Mesenchymal stem cell (in vitro differentiated cells and primary cell): ENCODE data around the gene KCNN3.

ENCODE experiments used
- DNase-seq: peaks from one replicate; pipeline ENCODE4 v3.0.0-alpha.2; 2013
- H2AFZ ChIP-seq: one replicate; pipeline ENCODE4 v1.6.1; 2013; ENCODE audit warnings: low read depth, mild to moderate bottlenecking, control low read depth, inconsistent platforms, low read length, moderate library complexity
- H2AK5ac ChIP-seq: 2 replicates; pipeline ENCODE4 v1.6.1; 2013; ENCODE audit warnings: low read length, moderate library complexity, mild to moderate bottlenecking, inconsistent platforms; ENCODE audit not compliant: severe bottlenecking
- H2BK120ac ChIP-seq: one replicate; pipeline ENCODE4 v1.6.1; 2013; ENCODE audit warnings: low read depth, mild to moderate bottlenecking, inconsistent platforms, low read length, moderate library complexity
- H2BK12ac ChIP-seq, 2 experiments: one replicate each; pipeline ENCODE4 v1.6.1; 2013; ENCODE audit warnings: inconsistent platforms in 2 of 2, low read length in 2 of 2, mild to moderate bottlenecking in 2 of 2, moderate library complexity in 2 of 2, control low read depth in 1 of 2
- H2BK15ac ChIP-seq: one replicate; pipeline ENCODE4 v1.6.1; 2013; ENCODE audit warnings: mild to moderate bottlenecking, low read depth, inconsistent platforms; ENCODE audit not compliant: poor library complexity, severe bottlenecking
- H2BK5ac ChIP-seq: 2 replicates; pipeline ENCODE4 v1.6.1; 2013; ENCODE audit warnings: low read depth, mild to moderate bottlenecking, low read length, control low read depth, inconsistent platforms; ENCODE audit not compliant: poor library complexity, severe bottlenecking
- H3K14ac ChIP-seq, 2 experiments: one replicate each; pipeline ENCODE4 v1.6.1; 2013; ENCODE audit warnings: inconsistent platforms in 2 of 2, low read length in 2 of 2, control low read depth in 1 of 2, mild to moderate bottlenecking in 1 of 2, moderate library complexity in 1 of 2
- H3K18ac ChIP-seq, 2 experiments: one replicate each; pipeline ENCODE4 v1.6.1; 2013; ENCODE audit warnings: inconsistent platforms in 2 of 2, low read length in 2 of 2, control low read depth in 1 of 2, low read depth in 1 of 2, mild to moderate bottlenecking in 1 of 2
- H3K23ac ChIP-seq, 2 experiments: one replicate each; pipeline ENCODE4 v1.6.1; 2013; ENCODE audit warnings: inconsistent platforms in 2 of 2, low read length in 2 of 2, mild to moderate bottlenecking in 2 of 2, moderate library complexity in 2 of 2, control low read depth in 1 of 2
- H3K27ac ChIP-seq: 2 replicates; pipeline ENCODE4 v1.5.1; 2013; ENCODE audit warnings: mild to moderate bottlenecking, moderate library complexity, low read length, control low read depth, inconsistent platforms; ENCODE audit not compliant: poor library complexity, severe bottlenecking
- H3K27me3 ChIP-seq, 2 experiments: 2 replicates each; pipeline versions ENCODE4 v1.6.1 to v1.7.0; 2013; ENCODE audit warnings: low read length in 2 of 2, mild to moderate bottlenecking in 2 of 2, moderate library complexity in 2 of 2, control low read depth in 1 of 2, inconsistent platforms in 1 of 2; ENCODE audit not compliant: control insufficient read depth in 1 of 2, insufficient read depth in 1 of 2
- H3K36me3 ChIP-seq, 2 experiments: 2 replicates each; pipeline versions ENCODE4 v1.6.1 to v1.7.0; 2013; ENCODE audit warnings: low read length in 2 of 2, control low read depth in 1 of 2, inconsistent platforms in 1 of 2, low read depth in 1 of 2, mild to moderate bottlenecking in 1 of 2; ENCODE audit not compliant: insufficient read depth in 2 of 2, control insufficient read depth in 1 of 2
- H3K4ac ChIP-seq, 2 experiments: one replicate each; pipeline ENCODE4 v1.6.1; 2013; ENCODE audit warnings: inconsistent platforms in 2 of 2, low read length in 2 of 2, mild to moderate bottlenecking in 2 of 2, moderate library complexity in 2 of 2, control low read depth in 1 of 2, low read depth in 1 of 2
- H3K4me1 ChIP-seq: 2 replicates; pipeline ENCODE4 v1.6.1; 2013; ENCODE audit warnings: low read depth, low read length, control low read depth; ENCODE audit not compliant: control insufficient read depth, insufficient read depth
- H3K4me2 ChIP-seq: 2 replicates; pipeline ENCODE4 v1.6.1; 2013; ENCODE audit warnings: low read length, mild to moderate bottlenecking, inconsistent platforms; ENCODE audit not compliant: poor library complexity, severe bottlenecking
- H3K4me3 ChIP-seq, 2 experiments: 2 replicates each; pipeline versions ENCODE4 v1.5.1 to v1.7.0; 2013; ENCODE audit warnings: low read length in 2 of 2, mild to moderate bottlenecking in 2 of 2, control low read depth in 1 of 2, low read depth in 1 of 2; ENCODE audit not compliant: insufficient read depth in 1 of 2
- H3K79me1 ChIP-seq: replicated peaks from 2 replicates; pipeline ENCODE4 v1.6.1; 2013; ENCODE audit warnings: mild to moderate bottlenecking, control low read depth, low read length, inconsistent platforms; ENCODE audit not compliant: poor library complexity, severe bottlenecking
- H3K9ac ChIP-seq: 2 replicates; pipeline ENCODE4 v1.7.0; 2013; ENCODE audit warnings: mild to moderate bottlenecking, low read length, moderate library complexity
- H3K9me3 ChIP-seq: 2 replicates; pipeline ENCODE4 v1.7.0; 2013; ENCODE audit warnings: mild to moderate bottlenecking, low read length; ENCODE audit not compliant: control insufficient read depth
- H4K8ac ChIP-seq: one replicate; pipeline ENCODE4 v1.6.1; 2013; ENCODE audit warnings: inconsistent platforms, mild to moderate bottlenecking, low read length, moderate library complexity
- H4K91ac ChIP-seq: one replicate; pipeline ENCODE4 v1.6.1; 2013; ENCODE audit warnings: mild to moderate bottlenecking, low read length, inconsistent platforms
- WGBS: methylation state at CpG from one replicate; pipeline ENCODE4 v1.1.7; 2013; ENCODE audit warnings: mixed read lengths; 5-methylcytosine and 5-hydroxymethylcytosine counted together

The KCNN3 gene

DNA sequence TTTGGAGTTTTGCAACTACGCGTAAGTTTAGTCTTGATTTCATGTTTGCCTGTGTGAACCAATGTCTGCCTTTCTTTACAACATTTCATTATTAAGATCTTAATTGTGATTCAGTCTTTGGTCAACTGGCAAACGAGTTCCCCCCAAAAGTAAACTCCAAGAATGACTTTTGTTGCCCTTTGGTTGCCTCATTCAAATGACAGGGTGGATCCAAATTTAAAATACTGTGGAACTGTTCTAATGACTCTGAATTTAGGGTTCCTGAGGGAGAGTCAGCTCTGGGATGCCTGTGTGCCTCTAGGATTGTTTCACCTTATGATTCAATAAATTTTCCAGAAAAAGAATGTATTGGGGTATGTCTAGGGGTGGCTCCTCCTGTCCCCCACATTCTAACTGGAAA is 105.3 kb downstream of the KCNN3 start:
- Histone ChIP-seq H3K27me3 (peaks cover 44 to 56% of the 10 kb centered on the region in 2 experiments), H3K23ac (no peak overlapping the region), H3K18ac (no peak overlapping the region), H3K4me1 (peaks cover 11% of the 10 kb centered on the region), H3K9ac (no peak overlapping the region), H2AFZ (no peak overlapping the region), H3K4me3 (no peak overlapping the region), H2BK15ac (no peak overlapping the region), H3K4me2 (no peak overlapping the region), H4K91ac (no peak overlapping the region), H3K79me1 (no peaks in the 10 kb centered on the region), H2AK5ac (no peak overlapping the region), H4K8ac (no peak overlapping the region), H3K27ac (no peak overlapping the region), H3K36me3 (no peaks in the 10 kb centered on the region), H2BK120ac (no peak overlapping the region), H2BK12ac (no peak overlapping the region), H2BK5ac (no peak overlapping the region), H3K4ac (no peak overlapping the region), H3K14ac (no peak overlapping the region), H3K9me3 (no peaks in the 10 kb centered on the region)
- DNase-seq: no peak
- 78% methylated on average over 3 of the region's 3 CpGs for WGBS

DNA sequence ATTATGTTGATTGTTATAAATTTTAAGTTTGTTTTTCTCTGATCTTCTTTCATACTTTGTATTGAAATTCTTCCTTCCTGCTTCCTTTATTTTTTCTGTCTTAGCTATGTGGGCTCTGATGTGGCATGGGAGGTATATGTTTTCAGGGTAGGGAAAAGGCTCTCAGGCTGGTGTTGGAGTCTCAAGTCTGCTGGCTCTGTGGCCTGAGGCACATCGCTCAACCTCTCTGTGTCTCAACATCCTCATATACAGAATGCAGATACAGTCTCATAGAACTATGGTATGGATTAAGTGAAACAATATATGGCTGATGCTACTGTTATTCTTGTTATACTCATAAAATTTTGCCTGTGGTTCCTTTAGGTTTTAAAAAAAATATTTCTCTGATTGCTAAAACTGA is 105.9 kb downstream of the KCNN3 start:
- H3K4me2 ChIP-seq: no peak overlapping the region
- H3K4me3 ChIP-seq: no peak overlapping the region
- H3K4ac ChIP-seq: no peak overlapping the region
- no peak overlapping the region for H2BK15ac ChIP-seq
- H2BK120ac ChIP-seq: no peak overlapping the region
- H3K14ac ChIP-seq: no peak overlapping the region
- H3K36me3 ChIP-seq: no peaks in the 10 kb centered on the region
- H3K23ac ChIP-seq: no peak overlapping the region
- no peak overlapping the region for H3K18ac ChIP-seq
- H4K8ac ChIP-seq: no peak overlapping the region
- H3K79me1 ChIP-seq: no peaks in the 10 kb centered on the region
- H3K27ac ChIP-seq: no peak overlapping the region
- no peak overlapping the region for H2BK5ac ChIP-seq
- no peak overlapping the region for H3K9ac ChIP-seq
- H3K4me1 ChIP-seq: peaks cover 11% of the 10 kb centered on the region
- no peak overlapping the region for H2AFZ ChIP-seq
- H4K91ac ChIP-seq: no peak overlapping the region
- no peaks in the 10 kb centered on the region for H3K9me3 ChIP-seq
- no peak overlapping the region for H2BK12ac ChIP-seq
- H2AK5ac ChIP-seq: no peak overlapping the region
- DNase-seq: no peak
- no CpG with 5 or more reads among the region's 1 CpG for WGBS
- peaks cover 49 to 61% of the 10 kb centered on the region in 2 experiments for H3K27me3 ChIP-seq

DNA sequence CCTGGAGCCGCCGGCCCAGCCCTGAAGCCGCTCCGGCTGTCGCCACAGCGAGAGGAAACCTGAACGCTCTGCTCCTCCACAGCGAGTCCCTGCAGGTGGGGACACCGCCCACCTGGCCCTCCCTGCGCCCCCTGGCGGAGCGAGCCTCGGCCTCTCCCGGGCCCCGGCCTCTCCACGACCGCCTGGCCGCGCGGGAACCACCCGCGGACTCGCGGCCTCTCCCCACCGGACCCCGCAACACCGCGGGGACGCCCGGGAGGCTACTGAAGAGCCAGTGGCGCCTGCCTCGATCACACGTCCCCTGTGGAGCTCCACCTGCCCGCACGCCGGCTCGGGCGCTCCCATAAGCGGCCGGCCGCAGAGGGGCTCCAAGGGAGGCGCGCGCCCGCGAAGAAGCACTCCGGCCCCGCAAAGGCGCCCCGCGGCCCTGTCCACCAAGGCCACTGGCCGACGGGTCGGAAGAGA is 109.6 kb downstream of the KCNN3 start:
- H3K4me2 ChIP-seq: peak overlapping the region; percentile 86
- H3K27ac ChIP-seq: no peak overlapping the region
- no peak overlapping the region for H3K9ac ChIP-seq
- no peak overlapping the region for H4K91ac ChIP-seq
- H3K4ac ChIP-seq: no peak overlapping the region
- H3K79me1 ChIP-seq: no peaks in the 10 kb centered on the region
- peak overlapping the region; percentile 34 to 54 for H3K18ac ChIP-seq
- DNase-seq: no peak
- no peak overlapping the region for H2AK5ac ChIP-seq
- no peak overlapping the region for H3K14ac ChIP-seq
- peak overlapping the region; percentile 41 for H4K8ac ChIP-seq
- H2AFZ ChIP-seq: peak overlapping the region; percentile 69
- peaks cover 57 to 69% of the 10 kb centered on the region in 2 experiments for H3K27me3 ChIP-seq
- H3K9me3 ChIP-seq: no peaks in the 10 kb centered on the region
- no peak overlapping the region for H2BK12ac ChIP-seq
- no peak overlapping the region for H3K23ac ChIP-seq
- H3K4me1 ChIP-seq: peaks cover 6% of the 10 kb centered on the region
- no peak overlapping the region for H2BK5ac ChIP-seq
- peak overlapping the region; percentile 22 to 60 for H3K4me3 ChIP-seq
- H2BK15ac ChIP-seq: peak overlapping the region; percentile 28
- peak overlapping the region; percentile 19 for H2BK120ac ChIP-seq
- H3K36me3 ChIP-seq: no peaks in the 10 kb centered on the region
- 3% methylated on average over 51 of the region's 54 CpGs for WGBS

DNA sequence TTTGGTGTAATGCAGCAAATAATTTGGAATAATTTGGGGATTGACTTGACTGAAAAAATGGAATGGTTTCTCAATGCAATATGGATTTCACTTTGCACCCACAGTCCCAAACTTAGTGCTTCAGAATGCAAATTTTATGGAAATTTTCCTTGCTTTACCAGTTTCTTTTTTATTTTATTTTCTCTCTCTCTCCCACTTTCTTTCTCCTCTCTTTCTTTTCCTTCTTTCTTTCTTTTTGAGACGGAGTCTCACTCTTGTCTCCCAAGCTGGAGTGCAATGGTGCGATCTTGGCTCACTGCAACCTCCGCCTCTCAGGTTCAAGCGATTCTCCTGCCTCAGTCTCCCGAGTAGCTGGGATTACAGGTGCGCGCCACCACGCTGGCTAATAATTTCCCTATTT is 110.3 kb downstream of the KCNN3 start:
- Histone ChIP-seq H3K4me2 (no peak overlapping the region), H3K14ac (no peak overlapping the region), H3K9me3 (no peaks in the 10 kb centered on the region), H3K27me3 (peaks cover 57 to 62% of the 10 kb centered on the region in 2 experiments), H2BK5ac (no peak overlapping the region), H3K23ac (no peak overlapping the region), H2BK15ac (no peak overlapping the region), H3K36me3 (no peaks in the 10 kb centered on the region), H4K8ac (no peak overlapping the region), H2BK120ac (no peak overlapping the region), H3K4ac (no peak overlapping the region), H3K18ac (no peak overlapping the region), H3K4me1 (peaks cover 6% of the 10 kb centered on the region), H2BK12ac (no peak overlapping the region), H2AK5ac (no peak overlapping the region), H3K79me1 (no peaks in the 10 kb centered on the region), H3K4me3 (no peak overlapping the region), H4K91ac (no peak overlapping the region), H3K9ac (no peak overlapping the region), H3K27ac (no peak overlapping the region), H2AFZ (no peak overlapping the region)
- WGBS: 91% methylated on average over 5 of the region's 8 CpGs
- no peak for DNase-seq
